A549 (cell line): Measurements from ENCODE around the gene VSTM1. TPM values are rescaled to one million over a fixed set of nuclear protein-coding genes. Genes with fewer than 3 reads are reported as not detected.

Source experiments
- ATAC-seq, 2 experiments: fragments of 200-7000 bp in 1 of 2; fragments of >200 bp in 1 of 2; cut with Nextera tagmentation in 1 of 2; cut with Tn5 transposase in 1 of 2; 3 replicates each; pipeline versions ENCODE4 v1.8.0 to v1.9.1; 2018 to 2020; ENCODE audit warnings: mild to moderate bottlenecking in 1 of 2, moderate library complexity in 1 of 2
- CTCF ChIA-PET: fragments of 300-600 bp; sonication (Branson Sonifier 250); formaldehyde crosslinking; extraction: SDS; loops from one replicate; lab custom pipeline; 2021; ENCODE audit warnings: antibody characterized with exemption, inconsistent platforms; lab: Yijun Ruan, JAX
- POLR2A ChIA-PET: fragments of 350-600 bp; formaldehyde crosslinking; extraction: SDS; loops from one replicate; lab custom pipeline; 2021; ENCODE audit warnings: antibody characterized with exemption, inconsistent platforms; lab: Yijun Ruan, JAX
- DNase-seq, 2 experiments: peaks; one replicate each; pipeline versions ENCODE4 v3.0.0 to v3.0.0-alpha.2; 2011 to 2016; ENCODE audit warnings: low read depth in 1 of 2, low spot score in 1 of 2
- FAIRE-seq: peaks from 2 replicates; lab custom pipeline; 2011; peaks lifted over from hg19 to GRCh38; lab: Jason Lieb, UNC
- H3K27ac ChIP-seq, 2 experiments: fragments of >200 bp; sonication (Bioruptor Twin); formaldehyde crosslinking; 3 replicates each; pipeline ENCODE4 v1.5.1; 2016 to 2017
- H3K4me1 ChIP-seq: fragments of >200 bp; sonication (Bioruptor Twin); formaldehyde crosslinking; 3 replicates; pipeline ENCODE4 v1.6.1; 2016
- H3K4me2 ChIP-seq: fragments of >200 bp; sonication (Bioruptor Twin); formaldehyde crosslinking; 3 replicates; pipeline ENCODE4 v1.6.1; 2016
- H3K4me3 ChIP-seq: fragments of >200 bp; sonication (Bioruptor Twin); formaldehyde crosslinking; 3 replicates; pipeline ENCODE4 v1.5.1; 2016
- H3K9me3 ChIP-seq: fragments of >200 bp; sonication (Bioruptor Twin); formaldehyde crosslinking; 3 replicates; pipeline ENCODE4 v1.6.1; 2016
- ATOH8 ChIP-seq: fragments of 250-450 bp; sonication (Bioruptor Pico); IDR thresholded peaks from 2 replicates; pipeline ENCODE4 v1.5.0; 2020; ENCODE audit warnings: low read depth, mild to moderate bottlenecking, moderate library complexity
- CBX2 ChIP-seq: fragments of 200-600 bp; sonication (generic); IDR thresholded peaks from 2 replicates; pipeline ENCODE4 v1.6.1; 2016; ENCODE audit warnings: low read depth, mild to moderate bottlenecking, borderline replicate concordance
- CEBPB ChIP-seq, 2 experiments: fragments of >200 bp in 1 of 2; sonication (Bioruptor Twin) in 1 of 2; formaldehyde crosslinking in 1 of 2; IDR thresholded peaks; 2 replicates each; pipeline ENCODE4 v1.6.1; 2012 to 2016
- CHD4 ChIP-seq: fragments of 200-600 bp; sonication (generic); IDR thresholded peaks from 2 replicates; pipeline ENCODE4 v1.6.1; 2016; ENCODE audit warnings: antibody characterized with exemption, mild to moderate bottlenecking, borderline replicate concordance
- CTCF ChIP-seq: fragments of >200 bp; sonication (Bioruptor Twin); formaldehyde crosslinking; IDR thresholded peaks from 3 replicates; pipeline ENCODE4 v1.5.1; 2016
- ELK1 ChIP-seq: fragments of 150-350 bp; IDR thresholded peaks from 2 replicates; pipeline ENCODE4 v1.6.1; 2014; ENCODE audit warnings: low read depth, mild to moderate bottlenecking, low read length
- HES2 ChIP-seq: fragments of >200 bp; sonication (Bioruptor Twin); formaldehyde crosslinking; IDR thresholded peaks from 2 replicates; pipeline ENCODE4 v1.6.1; 2016
- HEYL ChIP-seq: fragments of 250-450 bp; sonication (Bioruptor Pico); IDR thresholded peaks from 2 replicates; pipeline ENCODE4 v1.8.0; 2021; ENCODE audit warnings: mild to moderate bottlenecking, moderate library complexity
- HMGXB4 ChIP-seq: fragments of 250-450 bp; sonication (Bioruptor Pico); IDR thresholded peaks from 2 replicates; pipeline ENCODE4 v1.5.0; 2021; ENCODE audit warnings: mild to moderate bottlenecking, moderate library complexity, borderline replicate concordance
- HOXA7 ChIP-seq: fragments of 250-450 bp; sonication (Bioruptor Pico); IDR thresholded peaks from 2 replicates; pipeline ENCODE4 v1.5.0; 2020; ENCODE audit warnings: mild to moderate bottlenecking, moderate library complexity
- JUNB ChIP-seq: fragments of >200 bp; sonication (Bioruptor Twin); formaldehyde crosslinking; IDR thresholded peaks from 2 replicates; pipeline ENCODE4 v1.6.1; 2016
- KDM5A ChIP-seq: fragments of 200-600 bp; sonication (generic); IDR thresholded peaks from 2 replicates; pipeline ENCODE4 v1.6.1; 2016; ENCODE audit warnings: antibody characterized with exemption, mild to moderate bottlenecking
- PBX3 ChIP-seq: IDR thresholded peaks from 2 replicates; pipeline ENCODE4 v1.6.1; 2012
- POLR2AphosphoS2 ChIP-seq: conservative IDR thresholded peaks from 2 replicates; pipeline ENCODE4 v1.6.1; 2012; ENCODE audit warnings: low read length, improper control_type of control experiment, inconsistent platforms
- RCOR1 ChIP-seq: fragments of 150-350 bp; IDR thresholded peaks from 2 replicates; pipeline ENCODE4 v1.6.1; 2014; ENCODE audit warnings: antibody characterized with exemption, low read length, low read depth
- REST ChIP-seq: fragments of 200-600 bp; sonication (generic); IDR thresholded peaks from 2 replicates; pipeline ENCODE4 v1.6.1; 2016; ENCODE audit warnings: antibody characterized with exemption, mild to moderate bottlenecking, moderate library complexity
- USF2 ChIP-seq: fragments of 450-650 bp; IDR thresholded peaks from 2 replicates; pipeline ENCODE4 v1.6.1; 2014; ENCODE audit warnings: antibody characterized with exemption
- ZFP36 ChIP-seq: fragments of 450-650 bp; IDR thresholded peaks from 2 replicates; pipeline ENCODE4 v1.6.1; 2014; ENCODE audit warnings: borderline replicate concordance; ENCODE audit not compliant: partially characterized antibody
- ZNF302 ChIP-seq: fragments of 250-450 bp; sonication (Bioruptor Pico); IDR thresholded peaks from 2 replicates; pipeline ENCODE4 v1.9.0; 2021; ENCODE audit warnings: inconsistent platforms, mild to moderate bottlenecking, moderate library complexity
- WGBS: methylation state at CpG from one replicate; pipeline ENCODE4 v1.1.6; 2017; ENCODE audit errors: missing lambda C conversion rate; 5-methylcytosine and 5-hydroxymethylcytosine counted together
- polyA plus RNA-seq, 4 experiments: library from polyadenylated mRNA; depleted of rRNA in 3 of 4; stranded (reverse); fragments of >200 nt; fragmentation: RNase III in 1 of 4; extraction: RNeasy Plus Mini Kit Qiagen cat#74134 plus additional on column Dnase treatment in 1 of 4; gene quantifications; 2 replicates in 3 of 4; 3 replicates in 1 of 4; pipeline ENCODE4 v1.2.3, GENCODE V29; 2011 to 2017

Gene VSTM1
- polyA plus RNA-seq, 2 of the 4 experiments (the other 2 are of a cell fraction): 0.25 to 0.50 TPM

GRCh38 chr19:54041969-54042606, 21.6 kb downstream of the VSTM1 start:
- Histone ChIP-seq H3K9me3 (no peaks in the 10 kb centered on the region), H3K4me3 (no peak overlapping the region), H3K27ac (peak overlapping the region in 1 of 2 experiments; percentile 42; a peak in 1 of 6 replicates), H3K4me1 (peaks cover 10% of the 10 kb centered on the region), H3K4me2 (peak overlapping the region; percentile 42)
- ATAC-seq: peak; percentile 64 to 66; a peak in 5 of 6 replicates
- TF ChIP-seq CHD4: no peak
- no peak for TF ChIP-seq PBX3
- no peak for TF ChIP-seq HEYL
- TF ChIP-seq HES2: no peak
- no peak for TF ChIP-seq REST
- no peak for TF ChIP-seq JUNB
- no peak for TF ChIP-seq CTCF
- TF ChIP-seq HOXA7 (CRISPR knock-in tag): no peak
- no peak for TF ChIP-seq KDM5A
- TF ChIP-seq CBX2: no peak
- TF ChIP-seq HMGXB4 (CRISPR knock-in tag): no peak
- no peak for TF ChIP-seq ELK1
- TF ChIP-seq USF2: no peak
- TF ChIP-seq ZNF302 (CRISPR knock-in tag): no peak
- TF ChIP-seq RCOR1: no peak
- TF ChIP-seq ZFP36: no peak
- no peak for TF ChIP-seq POLR2AphosphoS2
- TF ChIP-seq ATOH8: no peak
- TF ChIP-seq CEBPB (IDR thresholded peaks at IDR 0.05): no peak
- FAIRE-seq: no peak
- ChIA-PET CTCF (interaction anchor here (0.6 to 7.6 kb wide), 8 partner anchors 12 to 249 kb away, joined by 3 to 69 read pairs (median 4); no protein-coding TSS in a partner anchor), POLR2A (interaction anchor here (1.0 kb wide), 1 partner anchor 34 kb away, joined by 3 read pairs; no protein-coding TSS in a partner anchor)
- 22% methylated on average over 9 of the region's 9 CpGs for WGBS
- DNase-seq: no peak
